HG02623 (cell line): ENCODE data around the gene ZGPAT.

Experiments used
- ATAC-seq: cut with Tn5 transposase; IDR thresholded peaks from one replicate; pipeline ENCODE4 v1.9.1; 2021; ENCODE audit warnings: moderate library complexity; ENCODE audit not compliant: unreplicated experiment

The ZGPAT gene

DNA sequence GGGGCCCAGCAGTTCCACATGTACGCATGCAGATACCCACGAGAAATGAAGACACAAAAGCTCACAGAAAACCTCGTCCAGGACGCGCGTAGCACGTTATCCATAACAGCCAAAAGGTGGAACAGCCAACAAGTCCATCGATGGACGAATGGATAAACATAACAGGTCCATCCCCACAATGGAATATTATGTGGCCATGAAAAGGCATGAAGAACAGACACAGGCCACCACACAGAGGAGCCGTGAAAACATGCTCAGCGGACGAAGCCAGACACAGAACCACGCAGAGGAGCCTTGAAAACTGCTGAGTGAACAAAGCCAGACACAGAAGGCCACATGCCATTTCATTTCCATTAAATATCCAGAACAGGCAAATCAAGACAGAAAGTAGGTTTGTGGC, 69.8 kb downstream of the ZGPAT start:
- no peak for ATAC-seq

DNA sequence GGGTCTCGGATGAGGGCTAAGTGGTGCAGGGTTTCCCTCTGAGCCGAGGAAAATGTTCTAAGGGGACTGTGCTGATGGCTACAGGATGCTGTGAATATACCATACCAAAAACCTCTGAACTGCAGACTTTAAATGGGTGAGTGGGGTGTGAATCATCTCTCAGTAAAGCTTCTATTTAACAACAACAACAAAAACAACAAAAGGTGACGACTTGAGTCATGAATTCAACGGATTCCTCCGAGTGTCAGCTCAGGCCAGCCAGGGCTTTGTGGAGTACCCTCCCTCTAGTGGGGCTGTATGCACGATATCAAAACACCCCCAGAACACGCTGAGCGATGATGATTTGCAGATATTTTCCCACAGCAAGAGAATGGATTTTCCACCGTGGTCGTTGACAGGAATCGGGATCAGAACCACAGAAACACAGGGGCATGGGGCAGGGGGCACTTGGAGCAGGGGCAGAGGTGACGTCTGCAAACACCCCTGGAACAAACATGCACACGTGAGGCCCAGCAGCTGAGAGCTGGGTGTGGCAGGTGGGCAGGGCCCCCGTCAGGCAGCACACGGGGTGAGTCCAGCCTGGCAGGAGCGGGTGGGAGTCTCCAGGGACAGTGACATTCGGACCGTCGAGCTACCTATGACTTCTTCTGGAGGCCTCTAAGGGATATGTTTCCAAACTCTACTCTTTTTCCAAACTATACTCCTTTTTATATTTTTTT, 70.4 kb downstream of the ZGPAT start:
- no peak for ATAC-seq

DNA sequence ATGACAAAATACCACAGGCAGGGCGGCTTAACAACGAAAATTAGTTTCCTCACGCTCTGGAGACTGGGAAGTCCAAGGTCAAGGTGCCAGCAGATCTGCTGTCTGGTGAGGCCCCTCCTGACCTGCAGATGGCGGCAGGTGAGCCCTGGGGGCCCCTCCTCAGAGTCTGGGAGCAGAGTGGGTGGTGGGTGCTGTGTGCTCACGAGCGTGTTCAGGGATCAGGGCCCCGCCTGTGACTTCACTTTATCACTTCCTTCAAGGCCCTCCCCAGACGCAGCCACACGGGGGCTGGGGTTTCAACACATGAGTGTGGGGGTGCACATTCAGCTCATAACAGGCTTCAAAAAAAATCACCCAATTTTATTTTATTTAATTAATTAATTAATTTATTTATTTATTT, 71.0 kb downstream of the ZGPAT start:
- ATAC-seq: no peak

DNA sequence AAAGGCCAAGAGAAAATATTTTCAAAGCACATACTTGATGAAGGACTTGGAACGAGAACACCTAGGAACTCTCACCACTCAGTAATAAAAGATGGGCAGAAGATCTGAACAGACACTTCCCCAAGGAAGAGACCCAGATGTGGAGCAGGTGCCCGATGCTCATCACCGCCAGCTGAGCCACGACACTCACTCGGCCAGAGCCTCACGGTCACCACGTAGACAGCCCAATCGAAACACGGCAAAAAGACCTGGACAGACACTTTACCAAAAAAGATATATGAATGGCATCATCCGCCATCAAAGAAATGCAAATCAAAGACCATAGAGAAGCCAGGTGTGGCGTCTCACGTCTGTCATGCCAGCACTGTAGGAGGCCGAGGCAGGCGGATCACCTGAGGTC, 73.3 kb downstream of the ZGPAT start:
- ATAC-seq: no peak

DNA sequence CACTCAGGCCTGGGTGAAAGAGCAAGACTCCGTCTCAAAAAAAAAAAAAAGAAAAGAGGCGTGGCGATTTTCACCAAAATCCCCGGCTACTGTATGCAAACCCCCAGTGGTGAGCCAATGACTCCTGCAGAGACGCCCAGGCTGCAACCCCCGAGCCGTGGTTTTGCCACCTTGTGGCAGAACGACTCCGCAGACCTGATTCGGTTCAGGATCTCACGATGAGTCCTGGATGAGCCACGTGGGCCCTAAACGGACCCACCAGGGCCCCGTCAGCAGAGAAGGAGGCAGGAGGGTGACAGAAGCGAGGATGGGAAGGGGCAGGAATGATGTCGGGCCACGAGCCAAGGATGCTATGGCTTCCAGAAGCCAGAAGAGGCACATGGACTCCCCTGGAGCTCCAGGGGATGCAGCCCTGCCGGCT, 74.2 kb downstream of the ZGPAT start:
- no peak for ATAC-seq

DNA sequence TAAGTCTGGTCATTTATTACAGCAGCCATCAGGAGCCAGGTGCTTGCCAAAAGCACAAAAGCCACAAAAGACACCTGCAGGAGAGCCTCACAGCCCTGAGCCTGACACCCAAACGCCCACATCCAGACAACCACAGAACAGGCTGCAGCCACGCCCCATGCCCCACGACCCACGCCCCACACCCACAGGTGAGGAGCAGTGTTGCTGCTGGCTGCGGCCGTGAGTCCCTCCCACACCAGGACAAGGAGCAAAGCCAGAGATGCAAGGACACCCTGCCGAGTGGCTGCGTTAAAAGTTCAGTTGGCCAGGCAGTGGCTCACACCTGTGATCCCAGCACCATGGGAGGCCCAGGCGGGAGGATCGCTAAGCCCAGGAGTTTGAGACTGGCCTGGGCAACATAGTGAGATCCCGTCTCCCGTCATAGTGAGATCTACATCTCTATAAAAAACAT, 74.7 kb downstream of the ZGPAT start:
- no peak for ATAC-seq

DNA sequence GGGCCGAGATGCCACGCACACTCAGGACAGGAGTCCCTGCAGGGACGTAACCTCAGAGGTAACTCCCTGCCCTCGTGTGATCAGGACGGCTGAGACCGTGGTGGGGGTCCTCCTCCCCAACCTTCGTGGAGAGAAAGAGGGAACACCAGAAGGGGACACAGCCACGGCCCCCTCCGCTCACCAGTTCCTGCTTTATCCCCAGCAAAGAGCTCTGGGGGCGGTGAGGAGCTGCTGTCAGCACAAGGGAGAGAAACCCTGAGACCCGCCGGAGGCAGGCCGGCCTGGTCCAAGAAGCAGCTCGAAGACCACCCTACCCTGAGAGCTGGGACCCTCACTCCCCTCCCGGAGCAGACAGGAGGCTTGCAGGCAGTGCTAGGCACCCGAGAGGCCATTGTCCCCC, 76.1 kb downstream of the ZGPAT start:
- no peak for ATAC-seq

DNA sequence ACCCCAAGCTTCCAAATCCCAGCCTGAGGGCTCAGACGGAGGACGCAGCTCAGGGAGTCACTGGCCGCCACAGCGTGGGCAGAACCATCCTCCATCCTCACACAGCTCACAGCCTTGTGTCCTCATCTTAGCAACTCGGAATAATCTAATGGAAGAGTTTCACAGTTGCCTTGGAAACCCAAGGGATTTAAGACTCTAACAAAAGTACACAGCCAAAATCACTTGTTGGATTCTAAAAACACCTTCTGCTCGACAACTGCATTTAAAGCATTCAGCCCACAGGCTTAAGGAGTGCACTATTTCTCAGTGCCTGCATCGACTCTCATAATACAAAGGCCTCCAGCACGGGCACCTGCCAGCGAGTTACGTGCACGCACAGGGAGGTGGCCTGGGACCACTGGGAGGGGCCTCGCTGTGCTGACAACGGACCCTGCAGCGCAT, 77.9 kb downstream of the ZGPAT start:
- ATAC-seq: no peak
